ENCODE measurements around the gene SH2D1A.

- TF ChIP-seq ZNF562 (CRISPR knock-in tag; IDR thresholded peaks at IDR 0.05; ENCODE audit: borderline replicate concordance) (no peak), ARNT (IDR thresholded peaks at IDR 0.05) (no peak), RFX5 (IDR thresholded peaks at IDR 0.05; ENCODE audit: low read depth, low read length) (no peak), CTCF (CRISPR knock-in tag; IDR thresholded peaks at IDR 0.05) (no peak), CAMTA2 (CRISPR knock-in tag; IDR thresholded peaks at IDR 0.05; ENCODE audit: borderline replicate concordance) (no peak), PAF1 (CRISPR knock-in tag; IDR thresholded peaks at IDR 0.05) (no peak), ZNF788 (CRISPR knock-in tag; IDR thresholded peaks at IDR 0.05; ENCODE audit: borderline replicate concordance) (no peak), HINFP (CRISPR knock-in tag; IDR thresholded peaks at IDR 0.05; ENCODE audit: low read depth) (no peak), ZNF138 (CRISPR knock-in tag; IDR thresholded peaks at IDR 0.05; ENCODE audit: low read depth) (no peak), REST (IDR thresholded peaks at IDR 0.05; ENCODE audit: borderline replicate concordance in 1 of 2, low read depth in 1 of 2, low read length in 2 of 2) (no peak), ZNF775 (CRISPR knock-in tag; IDR thresholded peaks at IDR 0.05; ENCODE audit: borderline replicate concordance) (no peak)
These were observed 16.4 kb downstream of the SH2D1A start for GRCh38 chrX:124362761-124363160.

All from HepG2 (cell line).